HG03097 (cell line): Measurements from ENCODE around the gene SLC6A19.

ENCODE experiments used
- ATAC-seq: cut with Tn5 transposase; IDR thresholded peaks from one replicate; pipeline ENCODE4 v1.9.1; 2021; ENCODE audit not compliant: unreplicated experiment, low FRiP score

The SLC6A19 gene

DNA sequence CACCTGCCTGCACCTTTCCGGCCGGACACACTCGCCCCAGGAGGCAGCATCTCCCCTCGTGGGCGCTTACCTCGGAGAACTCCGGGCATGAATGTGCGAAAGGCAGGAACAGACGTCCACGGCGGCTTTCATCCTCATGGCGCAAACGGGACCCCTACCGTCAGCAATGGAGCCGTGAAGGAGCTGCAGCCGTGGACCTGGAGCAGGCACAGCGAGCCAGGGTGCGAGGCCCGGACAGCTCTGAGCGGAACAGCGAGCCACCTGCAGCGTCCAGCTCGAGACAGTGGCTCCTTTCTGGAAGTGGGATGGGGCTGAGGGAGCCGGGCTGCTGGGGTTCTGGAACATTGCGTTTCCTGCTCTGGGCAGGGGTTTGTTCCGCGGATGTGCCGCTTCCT is 7.8 kb upstream of the SLC6A19 start:
- ATAC-seq, result no peak

DNA sequence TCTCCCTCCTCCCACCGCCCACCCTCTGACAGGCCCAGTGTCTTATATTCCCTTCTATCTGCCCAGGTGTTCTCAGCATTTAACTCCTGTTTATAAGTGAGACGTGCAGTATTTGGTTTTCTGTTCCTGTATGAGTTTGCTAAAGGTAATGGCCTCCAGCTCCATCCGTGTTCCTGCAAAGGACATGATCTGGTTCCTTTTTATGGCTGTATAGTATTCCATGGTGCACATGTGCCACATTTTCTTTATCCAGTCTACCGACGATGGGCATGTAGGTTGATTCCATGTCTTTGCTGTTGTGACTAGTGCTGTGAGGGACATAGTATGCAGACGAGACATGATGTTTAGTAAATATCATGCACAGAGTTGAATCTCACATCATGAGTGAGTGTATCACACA is 7.0 kb upstream of the SLC6A19 start:
- ATAC-seq, result no peak

GRCh38 chr5:1195439-1195838 is 6.0 kb upstream of the SLC6A19 start:
- no peak for ATAC-seq

DNA sequence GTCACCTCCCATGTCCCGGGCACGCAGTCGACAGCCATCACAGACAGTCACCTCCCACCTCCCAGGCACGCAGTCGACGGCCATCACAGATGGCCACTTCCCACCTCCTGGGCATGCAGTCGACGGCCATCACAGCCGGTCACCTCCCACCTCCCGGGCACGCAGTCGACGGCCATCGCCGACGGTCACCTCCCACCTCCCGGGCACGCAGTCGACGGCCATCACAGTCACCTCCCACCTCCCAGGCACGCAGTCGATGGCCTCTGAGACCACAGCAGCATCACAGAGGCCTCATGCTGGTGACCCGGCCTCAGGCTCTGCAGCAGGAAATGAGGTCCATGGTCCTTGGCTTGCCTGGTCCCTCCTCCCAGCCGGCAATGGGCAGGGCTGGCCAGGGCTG is 5.5 kb upstream of the SLC6A19 start:
- no peak for ATAC-seq

DNA sequence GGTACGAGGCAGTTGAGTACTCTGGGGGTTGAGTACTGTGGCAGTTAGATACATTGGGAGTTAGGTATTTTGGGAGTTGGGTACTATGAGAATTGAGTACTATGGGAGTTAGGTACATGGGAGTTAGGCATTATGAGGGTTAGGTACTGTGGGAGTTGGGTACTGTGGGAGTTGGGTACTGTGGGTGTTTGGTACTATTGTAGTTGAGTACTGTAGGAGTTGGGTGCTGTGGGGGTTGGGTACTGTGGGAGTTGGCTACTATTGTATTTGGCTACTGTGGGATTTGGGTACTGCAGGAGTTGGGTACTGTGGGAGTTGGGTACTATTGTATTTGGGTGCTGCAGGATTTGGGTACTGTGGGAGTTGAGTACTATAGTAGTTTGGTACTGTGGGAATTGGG is 4.8 kb upstream of the SLC6A19 start:
- no peak for ATAC-seq

DNA sequence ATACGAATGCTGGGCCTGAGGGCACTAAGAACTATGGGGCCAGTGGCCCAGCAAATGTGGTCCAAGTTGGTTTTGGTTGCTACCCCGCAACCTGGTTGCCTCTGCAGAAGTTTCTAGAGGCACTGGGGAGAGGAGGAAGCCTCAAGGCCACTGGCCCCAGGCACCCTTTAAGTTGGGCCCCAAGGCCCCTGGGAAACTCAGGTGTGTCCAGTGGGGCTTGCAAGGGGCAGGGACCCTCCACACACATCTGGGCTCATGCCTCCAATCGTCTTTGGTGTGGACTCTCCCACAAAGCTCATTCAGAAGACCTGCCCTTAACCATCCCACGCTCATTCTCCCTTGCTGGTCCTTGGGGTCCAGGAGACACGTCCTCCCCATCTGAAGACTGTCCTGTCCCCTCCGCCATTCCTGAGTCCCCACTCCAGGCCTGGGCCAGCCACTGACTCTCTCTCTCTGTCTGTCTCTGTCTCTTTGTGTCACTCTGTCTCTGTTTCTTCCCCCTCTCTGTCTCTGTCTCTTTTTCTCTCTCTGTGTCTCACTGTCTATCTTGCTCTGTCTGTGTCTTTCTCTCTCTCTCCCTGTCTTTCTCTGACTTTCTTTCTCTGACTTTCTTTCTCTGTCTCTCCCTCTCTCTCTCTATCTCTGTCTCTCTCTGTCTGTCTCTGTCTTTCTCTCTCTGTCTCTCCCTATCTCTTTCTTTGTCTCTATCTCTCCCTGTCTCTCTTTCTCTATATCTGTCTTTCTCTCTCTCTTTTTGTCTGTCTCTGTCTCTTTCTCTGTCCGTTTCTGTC is 3.3 kb upstream of the SLC6A19 start:
- no peak for ATAC-seq

GRCh38 chr5:1199340-1199648 is 2.1 kb upstream of the SLC6A19 start:
- no peak for ATAC-seq

DNA sequence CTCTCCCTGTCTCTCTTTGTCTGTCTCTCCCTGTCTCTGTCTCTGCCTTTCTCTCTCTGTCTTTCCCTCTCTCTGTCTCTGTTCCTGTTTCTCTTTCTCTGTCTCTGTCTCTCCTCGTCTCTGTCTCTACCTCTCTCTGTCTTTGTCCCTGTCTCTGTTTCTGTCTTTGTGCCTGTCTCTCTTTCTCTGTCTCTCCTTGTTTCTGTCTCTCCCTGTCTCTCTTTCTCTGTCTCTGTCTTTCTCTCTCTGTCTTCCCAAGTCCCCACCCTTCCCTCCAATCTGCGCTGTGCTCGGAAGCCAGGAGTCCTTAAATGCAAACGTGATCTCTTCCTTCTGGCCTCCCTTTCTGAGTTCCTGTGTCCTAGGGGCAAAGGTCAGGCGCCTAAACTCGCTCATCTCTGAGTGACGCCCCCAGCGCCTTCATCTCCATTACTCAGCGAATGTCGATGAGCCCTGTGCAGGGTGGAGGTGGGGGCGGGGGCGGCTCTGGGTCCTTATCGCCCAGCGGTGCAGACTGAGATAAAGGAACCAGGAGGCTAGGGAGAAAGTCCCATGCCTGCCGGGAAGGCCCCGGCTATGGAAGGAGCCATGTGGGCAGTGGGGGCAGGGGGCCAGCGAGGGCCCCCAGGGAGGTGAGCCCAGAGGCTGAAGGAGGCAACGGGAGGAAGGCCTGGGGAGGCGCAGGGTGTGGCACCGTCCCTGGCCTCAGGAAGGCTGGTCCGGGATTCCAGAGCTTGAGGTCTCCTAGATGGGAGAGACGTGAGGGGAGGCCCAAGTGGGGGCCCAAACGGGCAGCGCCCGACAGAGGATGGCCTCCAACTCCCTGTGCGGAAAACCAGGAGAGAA is 1.5 kb upstream of the SLC6A19 start:
- no peak for ATAC-seq

DNA sequence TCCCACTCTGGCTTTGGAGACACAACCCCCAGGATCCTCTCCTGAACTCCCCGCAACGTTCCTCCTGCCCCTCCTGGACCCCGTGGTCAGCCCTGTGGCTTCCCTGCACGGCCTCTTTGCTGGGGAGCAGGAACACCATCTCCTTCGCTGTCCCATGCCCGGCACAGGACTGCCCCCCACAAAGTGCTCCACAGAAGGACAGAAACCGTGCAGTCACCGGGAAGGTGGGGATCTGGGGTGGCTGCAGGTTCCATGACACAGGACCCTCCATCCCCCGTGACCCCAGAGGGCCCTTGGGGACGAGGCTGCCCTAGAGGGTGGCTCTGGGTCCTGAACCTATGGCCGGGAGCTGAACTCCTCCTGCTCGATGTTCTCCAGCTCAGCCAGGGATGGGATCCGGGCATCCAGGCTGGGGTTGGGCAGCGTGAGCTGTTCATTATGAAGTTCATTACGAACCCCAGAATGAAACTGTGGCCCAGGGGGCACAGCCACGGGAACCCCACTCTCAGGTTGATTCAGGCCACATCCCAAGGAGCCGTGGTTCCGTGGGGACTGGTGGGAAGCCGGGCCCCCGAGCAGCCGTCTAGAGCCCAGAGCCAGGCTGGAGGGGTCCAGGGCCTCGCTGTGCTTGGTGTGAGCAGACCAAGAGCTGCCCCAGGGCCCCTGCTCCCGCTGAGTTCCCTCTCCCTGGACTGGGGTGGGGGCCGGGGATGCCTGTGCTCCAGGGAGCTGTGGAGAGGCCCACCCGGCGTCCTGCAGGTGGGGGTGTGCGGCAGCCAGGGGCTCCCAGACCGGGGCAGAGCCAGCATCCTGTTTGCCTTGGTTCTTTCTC is 684 bp upstream of the SLC6A19 start:
- ATAC-seq, result no peak

DNA sequence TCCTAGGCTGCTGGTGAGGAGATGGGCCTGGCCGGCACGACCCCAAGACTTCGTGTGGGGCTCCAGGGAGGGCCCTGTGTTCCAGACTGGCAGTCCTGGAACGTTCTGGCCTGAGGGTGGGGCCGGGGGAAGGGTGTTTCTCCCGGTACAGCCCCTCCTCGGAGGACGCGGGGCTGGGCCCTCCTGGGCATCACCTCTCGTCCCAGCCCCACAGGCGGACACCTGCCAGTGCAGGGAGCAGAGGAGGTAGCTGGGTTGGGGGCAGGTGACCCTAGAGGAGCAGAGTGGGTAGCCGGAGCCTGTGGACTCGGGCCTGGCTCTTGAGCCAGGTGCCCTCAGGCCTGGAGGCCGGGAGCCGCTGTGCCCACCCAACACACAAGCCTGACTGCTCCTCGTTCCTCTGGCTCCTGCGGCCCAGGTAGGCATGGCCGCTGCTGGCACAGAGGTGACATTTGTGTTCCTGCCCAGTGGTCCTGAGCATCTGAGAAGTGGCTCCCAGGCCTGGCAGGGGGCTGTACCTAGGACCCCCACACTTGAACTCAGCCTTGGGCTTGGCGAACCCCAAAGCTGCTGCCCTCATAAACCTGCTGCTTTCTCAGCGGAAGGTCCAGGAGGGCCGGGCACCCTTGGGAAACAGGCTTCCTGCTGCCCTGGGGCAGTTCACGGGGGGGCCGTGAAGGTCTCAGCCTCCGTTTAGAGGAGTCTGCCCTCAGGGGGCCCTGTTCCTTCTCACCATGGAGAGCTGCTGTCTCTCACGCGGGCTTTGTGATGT is 817 bp downstream of the SLC6A19 start:
- ATAC-seq, result no peak

- ATAC-seq, result no peak
Measured at GRCh38 chr5:1202798-1203185, 1.4 kb downstream of the SLC6A19 start.

DNA sequence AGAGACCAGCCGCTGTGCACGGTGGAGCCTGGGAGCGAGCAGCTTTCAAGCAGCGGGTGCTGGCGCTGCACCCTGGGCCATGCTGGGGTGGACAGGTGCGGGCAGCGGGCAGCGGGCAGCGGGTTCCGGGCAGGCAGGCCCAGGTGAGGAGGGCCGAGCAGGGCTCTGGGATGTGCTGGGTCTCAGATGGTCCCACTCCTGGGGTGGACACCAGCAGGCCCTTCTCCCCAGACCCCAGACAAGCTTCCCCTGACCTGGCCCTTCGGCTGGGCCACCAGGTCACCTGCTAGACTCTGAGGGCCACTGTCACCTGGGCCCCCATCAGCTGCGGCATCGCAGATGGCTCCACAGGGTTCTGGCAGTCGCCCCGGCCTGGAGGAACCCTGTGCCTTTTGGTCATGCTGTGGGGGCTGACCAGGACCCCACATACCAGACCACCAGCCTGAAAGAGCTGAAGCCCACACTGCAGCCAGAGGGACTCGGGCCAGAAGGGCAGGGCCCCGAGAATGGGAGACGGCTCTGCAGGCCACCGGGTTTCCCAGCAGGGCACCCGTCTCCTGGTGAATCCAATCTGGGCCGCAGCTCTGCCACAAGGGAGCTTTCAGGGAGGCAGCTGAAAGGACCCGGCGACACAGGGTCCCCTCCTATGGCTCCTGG is 2.0 kb downstream of the SLC6A19 start:
- ATAC-seq, result no peak

GRCh38 chr5:1203968-1204692 is 2.7 kb downstream of the SLC6A19 start:
- ATAC-seq, result no peak

GRCh38 chr5:1204693-1205242 is 3.4 kb downstream of the SLC6A19 start:
- no peak for ATAC-seq

DNA sequence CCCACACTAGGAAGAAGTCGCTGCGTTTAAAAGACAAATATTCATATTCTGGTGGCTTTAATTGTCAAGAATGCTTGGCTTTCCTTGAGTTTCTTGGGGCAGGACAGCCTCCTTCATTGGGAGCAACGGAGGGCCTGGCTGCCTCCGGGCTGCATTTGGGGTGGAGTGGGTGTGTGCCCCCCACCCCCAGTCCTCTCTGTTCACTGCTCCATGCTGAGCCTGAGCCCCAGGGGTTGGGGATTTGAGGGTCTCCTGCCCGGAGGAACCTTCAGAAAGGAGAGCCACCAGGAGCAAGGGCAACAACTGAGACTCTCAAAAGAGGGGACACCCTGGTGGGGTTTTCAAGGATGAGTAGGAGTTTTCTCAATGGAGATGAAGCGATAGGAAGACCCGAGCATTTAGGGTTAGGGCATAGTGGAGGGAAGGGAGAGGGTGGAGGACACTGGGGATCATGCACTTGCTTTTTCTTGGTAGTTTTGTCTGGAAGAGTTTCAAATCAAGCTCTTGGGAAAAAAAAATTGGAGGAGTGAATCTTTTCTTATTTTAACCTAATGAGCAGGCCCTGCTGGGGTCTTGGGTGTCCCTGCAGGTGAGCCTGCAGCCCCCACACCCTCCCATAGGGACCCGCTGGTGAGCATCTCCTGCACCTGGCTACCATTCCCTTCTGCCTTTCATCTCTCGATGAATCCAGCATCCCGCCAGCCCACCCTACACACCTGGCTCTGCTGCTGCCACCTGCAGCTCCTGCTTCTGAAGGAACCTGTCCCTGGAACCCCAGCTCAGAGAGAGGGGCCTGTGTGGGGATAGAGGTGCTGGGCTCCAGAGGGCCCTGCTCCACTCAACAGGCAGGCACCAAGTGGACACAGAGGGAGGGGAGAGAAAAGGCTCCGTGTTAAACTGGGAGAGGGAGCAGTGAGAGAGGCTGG is 4.1 kb downstream of the SLC6A19 start:
- no peak for ATAC-seq

- ATAC-seq, result no peak
Measured at GRCh38 chr5:1206521-1207412, 5.4 kb downstream of the SLC6A19 start.

DNA sequence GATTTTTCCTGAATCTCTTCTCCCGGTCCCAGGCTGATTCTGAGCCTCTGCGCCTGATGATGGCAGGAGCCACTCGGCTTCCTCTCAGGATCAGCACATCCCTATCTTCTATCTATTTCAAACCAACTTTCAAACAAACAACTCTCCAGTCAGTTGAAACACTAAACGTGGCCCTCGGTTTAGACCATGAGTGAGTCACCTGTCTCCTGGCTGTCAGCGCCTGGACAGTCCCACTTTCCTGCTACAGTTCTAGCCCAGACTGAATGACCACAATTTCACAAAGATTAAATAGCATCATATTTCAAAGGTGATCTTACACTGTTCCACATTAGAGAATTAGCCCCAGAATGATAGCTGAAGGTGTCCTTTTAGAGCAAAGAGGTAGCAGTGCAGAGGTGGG is 6.2 kb downstream of the SLC6A19 start:
- no peak for ATAC-seq
